ENCODE results near the gene CHAC2. TPM values are rescaled to one million over a fixed set of nuclear protein-coding genes. Genes with fewer than 3 reads are reported as not detected.

The CHAC2 gene
- total RNA-seq, 1 donor from 2014 or later = 2.9 TPM

DNA sequence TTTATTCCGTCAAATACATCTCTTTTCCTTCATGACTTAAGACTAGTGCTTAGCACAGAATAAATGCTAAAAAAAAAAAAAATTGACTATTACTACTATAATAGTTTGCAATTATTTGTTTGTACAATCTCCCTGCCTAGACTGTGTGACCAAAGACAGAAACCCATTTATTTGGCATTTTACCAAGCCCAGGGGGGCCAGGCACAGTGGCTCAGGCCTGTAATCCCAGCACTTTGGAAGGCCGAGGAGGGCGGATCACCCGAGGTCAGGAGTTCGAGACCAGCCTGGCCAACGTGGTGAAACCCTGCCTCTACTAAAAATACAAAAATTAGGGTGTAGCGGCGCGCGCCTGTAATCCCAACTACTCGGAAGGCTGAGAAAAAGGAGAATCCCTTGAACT, 17.8 kb downstream of the CHAC2 start:
- no peaks in the 10 kb centered on the region for H3K27me3 Mint-ChIP-seq
- peak overlapping the region; percentile 91 for H3K4me3 Mint-ChIP-seq (ENCODE audit: low read depth)
- H3K27ac Mint-ChIP-seq = peak overlapping the region; percentile 99
- H3K36me3 Mint-ChIP-seq (ENCODE audit: insufficient read depth) = no peaks in the 10 kb centered on the region
- peaks cover 25% of the 10 kb centered on the region for H3K4me1 Mint-ChIP-seq (ENCODE audit: low read depth)
- no peak for DNase-seq (ENCODE audit: low spot score, unreplicated experiment)
- no peaks in the 10 kb centered on the region for H3K9me3 Mint-ChIP-seq (ENCODE audit: low read depth)
- TF ChIP-seq, protein P1, sequence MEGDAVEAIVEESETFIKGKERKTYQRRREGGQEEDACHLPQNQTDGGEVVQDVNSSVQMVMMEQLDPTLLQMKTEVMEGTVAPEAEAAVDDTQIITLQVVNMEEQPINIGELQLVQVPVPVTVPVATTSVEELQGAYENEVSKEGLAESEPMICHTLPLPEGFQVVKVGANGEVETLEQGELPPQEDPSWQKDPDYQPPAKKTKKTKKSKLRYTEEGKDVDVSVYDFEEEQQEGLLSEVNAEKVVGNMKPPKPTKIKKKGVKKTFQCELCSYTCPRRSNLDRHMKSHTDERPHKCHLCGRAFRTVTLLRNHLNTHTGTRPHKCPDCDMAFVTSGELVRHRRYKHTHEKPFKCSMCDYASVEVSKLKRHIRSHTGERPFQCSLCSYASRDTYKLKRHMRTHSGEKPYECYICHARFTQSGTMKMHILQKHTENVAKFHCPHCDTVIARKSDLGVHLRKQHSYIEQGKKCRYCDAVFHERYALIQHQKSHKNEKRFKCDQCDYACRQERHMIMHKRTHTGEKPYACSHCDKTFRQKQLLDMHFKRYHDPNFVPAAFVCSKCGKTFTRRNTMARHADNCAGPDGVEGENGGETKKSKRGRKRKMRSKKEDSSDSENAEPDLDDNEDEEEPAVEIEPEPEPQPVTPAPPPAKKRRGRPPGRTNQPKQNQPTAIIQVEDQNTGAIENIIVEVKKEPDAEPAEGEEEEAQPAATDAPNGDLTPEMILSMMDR (IDR thresholded peaks at IDR 0.05; ENCODE audit: unreplicated experiment) = no peak

- H3K4me1 Mint-ChIP-seq (ENCODE audit: low read depth) = peaks cover 25% of the 10 kb centered on the region
Measured at GRCh38 chr2:53786352-53786704, 18.7 kb downstream of the CHAC2 start.

DNA sequence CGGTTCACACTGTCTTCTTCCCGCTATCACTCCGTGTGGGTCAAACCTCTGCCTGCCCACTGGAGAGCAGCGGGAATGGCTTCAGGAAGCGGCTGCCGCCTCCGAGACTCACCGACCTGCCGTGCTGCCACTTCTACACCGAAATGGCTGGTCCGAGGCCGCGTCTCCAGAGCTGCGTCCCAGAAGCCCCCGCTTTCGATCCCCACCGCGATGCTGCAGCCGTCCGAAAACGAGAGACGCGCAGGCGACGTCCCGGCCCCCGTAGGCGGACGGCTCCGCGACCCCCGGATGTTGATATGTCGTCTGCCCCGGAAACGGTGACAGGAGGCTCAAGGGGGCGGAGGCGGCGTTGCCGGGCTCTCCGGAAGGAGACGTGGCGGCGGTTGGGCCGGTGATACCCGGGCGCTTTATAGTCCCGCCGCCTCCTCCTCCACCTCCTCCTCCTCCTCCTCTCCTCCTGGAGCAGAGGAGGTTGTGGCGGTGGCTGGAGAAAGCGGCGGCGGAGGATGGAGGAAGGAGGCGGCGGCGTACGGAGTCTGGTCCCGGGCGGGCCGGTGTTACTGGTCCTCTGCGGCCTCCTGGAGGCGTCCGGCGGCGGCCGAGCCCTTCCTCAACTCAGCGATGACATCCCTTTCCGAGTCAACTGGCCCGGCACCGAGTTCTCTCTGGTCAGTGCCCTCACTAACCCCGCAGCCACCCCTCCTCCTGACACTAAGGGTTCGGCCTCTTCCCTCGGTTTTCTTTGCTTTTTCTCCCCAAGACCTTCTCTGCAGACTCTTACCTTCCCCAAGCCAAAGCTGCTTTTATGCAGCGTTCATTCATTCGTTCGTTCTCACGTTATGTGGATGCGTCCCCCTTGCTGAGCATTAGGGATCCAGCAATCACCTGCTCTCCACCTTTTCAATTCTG, 19.4 kb downstream of the CHAC2 start, which contains the start of the genes ASB3 and ERLEC1:
Gene ASB3, minus strand, starts transcription at position 249 of the 909 bp plus-strand sequence. CDS start 21,381 bp downstream, outside the sequence.
Gene ERLEC1, plus strand, starts transcription at position 340 of the 909 bp plus-strand sequence. Its CDS starts 167 bp downstream, at position 507.
- TF ChIP-seq, protein P1 (IDR thresholded peaks at IDR 0.05; ENCODE audit: unreplicated experiment) = no peak
- H3K27me3 Mint-ChIP-seq = no peaks in the 10 kb centered on the region
- H3K4me1 Mint-ChIP-seq (ENCODE audit: low read depth) = peaks cover 25% of the 10 kb centered on the region
- peak within 1 kb of the TSS; percentile 91 for H3K4me3 Mint-ChIP-seq (ENCODE audit: low read depth)
- H3K36me3 Mint-ChIP-seq (ENCODE audit: insufficient read depth) = peaks cover 1% of the 10 kb centered on the region
- peak within 1 kb of the TSS; percentile 99 for H3K27ac Mint-ChIP-seq
- peak; percentile 80 for DNase-seq (ENCODE audit: low spot score, unreplicated experiment)
- no peaks in the 10 kb centered on the region for H3K9me3 Mint-ChIP-seq (ENCODE audit: low read depth)

More at GRCh38 chr2:53786352-53786704, 18.7 kb downstream of the CHAC2 start:
- Mint-ChIP-seq H3K9me3 (ENCODE audit: low read depth) (no peaks in the 10 kb centered on the region), H3K27me3 (no peaks in the 10 kb centered on the region), H3K36me3 (ENCODE audit: insufficient read depth) (peaks cover 1% of the 10 kb centered on the region), H3K4me3 (ENCODE audit: low read depth) (peak overlapping the region; percentile 91), H3K27ac (peak overlapping the region; percentile 99)
- TF ChIP-seq, protein P1 (IDR thresholded peaks at IDR 0.05; ENCODE audit: unreplicated experiment) = no peak
- DNase-seq (ENCODE audit: low spot score, unreplicated experiment) = no peak

DNA sequence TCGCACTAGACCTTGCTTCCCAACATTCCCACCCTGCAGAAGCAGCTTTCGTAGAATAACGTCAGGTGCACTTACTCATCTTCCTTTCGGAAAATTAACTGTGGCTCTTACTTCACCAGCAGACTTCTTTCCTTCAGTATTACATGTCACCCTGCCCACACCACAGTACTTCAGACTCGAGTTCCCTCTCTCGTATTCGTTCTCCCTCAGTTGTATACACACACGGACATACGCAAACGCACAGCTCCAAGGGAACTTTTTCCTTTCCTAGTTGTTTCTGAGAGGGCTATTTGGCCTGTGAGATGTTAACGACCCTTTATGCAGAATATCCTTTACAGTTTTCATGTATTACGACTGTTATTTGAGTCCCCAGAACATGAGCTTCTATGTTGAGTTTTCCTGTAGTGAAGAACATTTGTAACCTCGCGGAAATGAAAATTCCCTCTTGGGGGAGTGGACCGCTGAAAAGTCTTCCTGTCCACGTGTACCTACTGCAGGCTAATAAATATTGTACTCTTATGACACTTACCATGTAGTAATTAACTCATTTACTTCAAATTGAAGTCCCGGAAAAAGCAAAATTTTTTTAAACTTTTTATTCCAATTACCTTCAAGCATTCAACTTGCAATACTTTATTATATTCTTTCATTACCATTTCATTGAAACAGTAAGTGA, 20.1 kb downstream of the CHAC2 start:
- H3K4me1 Mint-ChIP-seq (ENCODE audit: low read depth) = peaks cover 25% of the 10 kb centered on the region
- peaks cover 1% of the 10 kb centered on the region for H3K36me3 Mint-ChIP-seq (ENCODE audit: insufficient read depth)
- DNase-seq (ENCODE audit: low spot score, unreplicated experiment) = no peak
- TF ChIP-seq, protein P1 (IDR thresholded peaks at IDR 0.05; ENCODE audit: unreplicated experiment) = no peak
- H3K4me3 Mint-ChIP-seq (ENCODE audit: low read depth) = peak overlapping the region; percentile 91
- H3K27ac Mint-ChIP-seq = peak overlapping the region; percentile 99
- H3K27me3 Mint-ChIP-seq = no peaks in the 10 kb centered on the region
- H3K9me3 Mint-ChIP-seq (ENCODE audit: low read depth) = no peaks in the 10 kb centered on the region

DNA sequence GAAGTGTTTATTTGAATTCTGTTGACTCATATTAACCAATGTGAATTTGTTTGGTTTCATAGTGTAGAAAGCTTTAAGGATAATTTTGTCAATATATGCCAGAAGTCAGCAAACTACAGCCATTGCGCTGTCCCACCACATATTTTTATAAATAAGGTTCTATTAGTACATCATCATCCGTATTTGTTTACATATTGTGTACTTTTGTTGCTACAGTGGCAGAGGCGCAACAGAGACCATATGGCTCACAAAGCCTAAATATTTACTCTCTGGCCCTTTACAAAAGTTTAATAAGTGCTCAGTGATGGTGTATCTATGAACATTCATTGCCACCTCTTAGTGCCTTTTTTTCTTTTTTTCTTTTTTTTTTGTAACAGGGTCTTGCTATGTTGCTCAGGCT, 25.7 kb downstream of the CHAC2 start:
- Mint-ChIP-seq H3K27me3 (no peaks in the 10 kb centered on the region), H3K4me3 (ENCODE audit: low read depth) (no peak overlapping the region), H3K36me3 (ENCODE audit: insufficient read depth) (peaks cover 5% of the 10 kb centered on the region), H3K9me3 (ENCODE audit: low read depth) (no peaks in the 10 kb centered on the region), H3K27ac (no peak overlapping the region), H3K4me1 (ENCODE audit: low read depth) (peaks cover 4% of the 10 kb centered on the region)
- TF ChIP-seq, protein P1 (IDR thresholded peaks at IDR 0.05; ENCODE audit: unreplicated experiment) = no peak
- DNase-seq (ENCODE audit: low spot score, unreplicated experiment) = no peak

Data from progenitor cell of endocrine pancreas (in vitro differentiated cells).